Endothelial cell (in vitro differentiated cells): ENCODE data around the gene METTL21C. TPM values are rescaled to one million over a fixed set of nuclear protein-coding genes. Genes with fewer than 3 reads are reported as not detected.

Experiments
- DNase-seq: peaks from one replicate; pipeline ENCODE4 v3.0.0; 2021; ENCODE audit warnings: low spot score
- H3K27ac Mint-ChIP-seq: one replicate; pipeline ENCODE4 v1.8.0; 2021; ENCODE audit warnings: mixed read lengths, inconsistent platforms; ENCODE audit not compliant: unreplicated experiment
- H3K27me3 Mint-ChIP-seq: one replicate; pipeline ENCODE4 v1.8.0; 2021; ENCODE audit warnings: mild to moderate bottlenecking, moderate library complexity, mixed read lengths, inconsistent platforms; ENCODE audit not compliant: unreplicated experiment
- H3K36me3 Mint-ChIP-seq: one replicate; pipeline ENCODE4 v1.8.0; 2021; ENCODE audit warnings: mild to moderate bottlenecking, low read depth, mixed read lengths, inconsistent platforms; ENCODE audit not compliant: unreplicated experiment
- H3K4me1 Mint-ChIP-seq: one replicate; pipeline ENCODE4 v1.8.0; 2021; ENCODE audit warnings: mild to moderate bottlenecking, mixed read lengths, inconsistent platforms; ENCODE audit not compliant: unreplicated experiment
- H3K4me3 Mint-ChIP-seq: one replicate; pipeline ENCODE4 v1.8.0; 2021; ENCODE audit warnings: mild to moderate bottlenecking, mixed read lengths, inconsistent platforms; ENCODE audit not compliant: unreplicated experiment
- H3K9me3 Mint-ChIP-seq: one replicate; pipeline ENCODE4 v1.8.0; 2021; ENCODE audit warnings: mixed read lengths, inconsistent platforms; ENCODE audit not compliant: unreplicated experiment
- CTCF ChIP-seq: fragments of 200-600 bp; sonication (generic); IDR thresholded peaks from one replicate; pipeline ENCODE4 v1.5.0; 2021; ENCODE audit warnings: antibody characterized with exemption; ENCODE audit not compliant: unreplicated experiment
- total RNA-seq: library from RNA; stranded (reverse); fragmentation: NEBNext Ultra II Directional; extraction: Animal tissue kit (Norgen Biotek cat#: 25700); gene quantifications from one replicate; pipeline ENCODE4 v1.2.1, GENCODE V29; 2021; ENCODE audit not compliant: unreplicated experiment

METTL21C gene
- total RNA-seq, 1 donor from 2014 or later = not detected

- Mint-ChIP-seq H3K4me3 (no peak overlapping the region), H3K27me3 (peaks cover 1% of the 10 kb centered on the region)
These were observed 14.7 kb upstream of the METTL21C start for GRCh38 chr13:102709536-102709935.

GRCh38 chr13:102708991-102709390, 14.1 kb upstream of the METTL21C start:
- H3K4me3 Mint-ChIP-seq = no peak overlapping the region
- no peaks in the 10 kb centered on the region for H3K9me3 Mint-ChIP-seq
- H3K36me3 Mint-ChIP-seq = no peaks in the 10 kb centered on the region
- peaks cover 1% of the 10 kb centered on the region for H3K27me3 Mint-ChIP-seq
- no peak for DNase-seq
- H3K27ac Mint-ChIP-seq = no peak overlapping the region
- no peak for TF ChIP-seq CTCF
- H3K4me1 Mint-ChIP-seq = peaks cover 21% of the 10 kb centered on the region

More at GRCh38 chr13:102709536-102709935, 14.7 kb upstream of the METTL21C start:
- no peaks in the 10 kb centered on the region for H3K9me3 Mint-ChIP-seq
- no peaks in the 10 kb centered on the region for H3K36me3 Mint-ChIP-seq
- H3K4me1 Mint-ChIP-seq = peaks cover 16% of the 10 kb centered on the region
- H3K27ac Mint-ChIP-seq = no peak overlapping the region
- DNase-seq = no peak
- no peak for TF ChIP-seq CTCF

GRCh38 chr13:102708211-102708610, 13.4 kb upstream of the METTL21C start:
- DNase-seq = no peak
- Mint-ChIP-seq H3K4me1 (peaks cover 29% of the 10 kb centered on the region), H3K4me3 (no peak overlapping the region), H3K27ac (no peak overlapping the region), H3K9me3 (no peaks in the 10 kb centered on the region), H3K27me3 (no peaks in the 10 kb centered on the region), H3K36me3 (no peaks in the 10 kb centered on the region)
- TF ChIP-seq CTCF = no peak

- no peaks in the 10 kb centered on the region for H3K9me3 Mint-ChIP-seq
These were observed 12.6 kb upstream of the METTL21C start for GRCh38 chr13:102707467-102707866.

More at GRCh38 chr13:102707467-102707866, 12.6 kb upstream of the METTL21C start:
- H3K4me3 Mint-ChIP-seq = no peak overlapping the region
- peaks cover 32% of the 10 kb centered on the region for H3K4me1 Mint-ChIP-seq
- H3K36me3 Mint-ChIP-seq = no peaks in the 10 kb centered on the region
- TF ChIP-seq CTCF = no peak
- no peak overlapping the region for H3K27ac Mint-ChIP-seq
- no peak for DNase-seq
- no peaks in the 10 kb centered on the region for H3K27me3 Mint-ChIP-seq
